ENCODE data around the gene STAB1.

The STAB1 gene

GRCh38 chr3:52483577-52484381 is 11.4 kb upstream of the STAB1 start:
- no peak for DNase-seq (ENCODE audit: low spot score)

- DNase-seq (ENCODE audit: low spot score): no peak
Measured at GRCh38 chr3:52484680-52485461, 10.3 kb upstream of the STAB1 start.

- no peak for DNase-seq (ENCODE audit: low spot score)
Measured at GRCh38 chr3:52487050-52487787, 7.9 kb upstream of the STAB1 start.

GRCh38 chr3:52487788-52488691 is 7.1 kb upstream of the STAB1 start:
- no peak for DNase-seq (ENCODE audit: low spot score)

GRCh38 chr3:52488746-52489145 is 6.4 kb upstream of the STAB1 start:
- DNase-seq (ENCODE audit: low spot score): no peak

GRCh38 chr3:52489453-52489852 is 5.7 kb upstream of the STAB1 start:
- no peak for DNase-seq (ENCODE audit: low spot score)

GRCh38 chr3:52490035-52490938 is 4.9 kb upstream of the STAB1 start:
- no peak for DNase-seq (ENCODE audit: low spot score)

GRCh38 chr3:52490939-52491526 is 4.1 kb upstream of the STAB1 start:
- DNase-seq (ENCODE audit: low spot score): no peak

GRCh38 chr3:52492059-52492458 is 3.1 kb upstream of the STAB1 start:
- DNase-seq (ENCODE audit: low spot score): no peak

- no peak for DNase-seq (ENCODE audit: low spot score)
Measured at GRCh38 chr3:52493232-52494017, 1.7 kb upstream of the STAB1 start.

GRCh38 chr3:52494445-52494844 is 693 bp upstream of the STAB1 start:
- DNase-seq (ENCODE audit: low spot score): no peak

- DNase-seq (ENCODE audit: low spot score): no peak
Measured at GRCh38 chr3:52495777-52496602, 852 bp downstream of the STAB1 start.

- peak; percentile 11 for DNase-seq (ENCODE audit: low spot score)
Measured at GRCh38 chr3:52498137-52499054, 3.3 kb downstream of the STAB1 start.

- no peak for DNase-seq (ENCODE audit: low spot score)
Measured at GRCh38 chr3:52501046-52501445, 5.9 kb downstream of the STAB1 start.

GRCh38 chr3:52502001-52502400 is 6.9 kb downstream of the STAB1 start:
- no peak for DNase-seq (ENCODE audit: low spot score)

- no peak for DNase-seq (ENCODE audit: low spot score)
Measured at GRCh38 chr3:52502808-52503350, 7.7 kb downstream of the STAB1 start.
